HG02884 (cell line): ENCODE results near the gene IVD.
A peak's percentile ranks its signal among the peaks of the same experiment; 100 is the strongest.

Experiments used
- ATAC-seq: cut with Tn5 transposase; IDR thresholded peaks from one replicate; pipeline ENCODE4 v1.9.1; 2021; ENCODE audit warnings: mild to moderate bottlenecking, moderate library complexity; ENCODE audit not compliant: unreplicated experiment

The IVD gene

GRCh38 chr15:40412095-40412759, 6.6 kb downstream of the IVD start:
- ATAC-seq: no peak

- no peak for ATAC-seq
Observed at GRCh38 chr15:40413036-40413435, 7.4 kb downstream of the IVD start.

GRCh38 chr15:40414816-40415215, 9.2 kb downstream of the IVD start:
- no peak for ATAC-seq

GRCh38 chr15:40415226-40415625, 9.6 kb downstream of the IVD start:
- no peak for ATAC-seq

- ATAC-seq: no peak
Observed at GRCh38 chr15:40416056-40416455, 10.5 kb downstream of the IVD start.

- ATAC-seq: no peak
Observed at GRCh38 chr15:40418126-40418525, 12.5 kb downstream of the IVD start.

- no peak for ATAC-seq
Observed at GRCh38 chr15:40420071-40420713, 14.6 kb downstream of the IVD start.

GRCh38 chr15:40420793-40421192, 15.2 kb downstream of the IVD start:
- ATAC-seq: no peak

GRCh38 chr15:40421246-40422157, 15.9 kb downstream of the IVD start:
- peak; percentile 57 for ATAC-seq

GRCh38 chr15:40424483-40425115, 19.0 kb downstream of the IVD start:
- ATAC-seq: no peak

- ATAC-seq: no peak
Observed at GRCh38 chr15:40425681-40426080, 20.1 kb downstream of the IVD start.

GRCh38 chr15:40427188-40427587, 21.6 kb downstream of the IVD start:
- no peak for ATAC-seq

GRCh38 chr15:40428185-40428584, 22.6 kb downstream of the IVD start:
- no peak for ATAC-seq

- ATAC-seq: no peak
Observed at GRCh38 chr15:40429068-40429710, 23.6 kb downstream of the IVD start.

GRCh38 chr15:40430271-40430805, 24.7 kb downstream of the IVD start:
- no peak for ATAC-seq

GRCh38 chr15:40435023-40435709, 29.6 kb downstream of the IVD start:
- no peak for ATAC-seq

GRCh38 chr15:40435710-40436089, 30.1 kb downstream of the IVD start:
- ATAC-seq: no peak

GRCh38 chr15:40436116-40436891, 30.7 kb downstream of the IVD start:
- no peak for ATAC-seq
